Mesendoderm (in vitro differentiated cells): ENCODE measurements around the gene RTP4.
"Not testable (repeated sequence)": the region's sequence is repeated elsewhere in the genome, so short reads cannot be mapped to it uniquely, and the experiment has no call there.

Experiments
- DNase-seq: peaks from one replicate; pipeline ENCODE4 v3.0.0; 2013
- H2AK5ac ChIP-seq: 2 replicates; pipeline ENCODE4 v1.6.1; 2013; ENCODE audit warnings: low read length, inconsistent platforms
- H2BK120ac ChIP-seq: 2 replicates; pipeline ENCODE4 v1.6.1; 2013; ENCODE audit warnings: low read depth, mild to moderate bottlenecking, low read length, moderate library complexity, mixed read lengths
- H2BK15ac ChIP-seq: replicated peaks from 2 replicates; pipeline ENCODE4 v1.6.1; 2013; ENCODE audit warnings: low read depth, mild to moderate bottlenecking, moderate library complexity
- H2BK5ac ChIP-seq: 2 replicates; pipeline ENCODE4 v1.6.1; 2013; ENCODE audit warnings: low read length, inconsistent platforms
- H3K18ac ChIP-seq: 2 replicates; pipeline ENCODE4 v1.6.1; 2013; ENCODE audit warnings: mild to moderate bottlenecking, low read length, mixed read lengths
- H3K23ac ChIP-seq: one replicate; pipeline ENCODE4 v1.6.1; 2013; ENCODE audit warnings: low read length
- H3K27ac ChIP-seq: 2 replicates; pipeline ENCODE4 v1.5.1; 2013; ENCODE audit warnings: low read depth, mild to moderate bottlenecking, inconsistent platforms, low read length, moderate library complexity
- H3K27me3 ChIP-seq: 2 replicates; pipeline ENCODE4 v1.6.1; 2013; ENCODE audit warnings: low read length, control low read depth, mild to moderate bottlenecking, inconsistent platforms; ENCODE audit not compliant: insufficient read depth, poor library complexity
- H3K36me3 ChIP-seq: 2 replicates; pipeline ENCODE4 v1.6.1; 2013; ENCODE audit warnings: low read length, inconsistent platforms; ENCODE audit not compliant: control insufficient read depth, insufficient read depth
- H3K4ac ChIP-seq: one replicate; pipeline ENCODE4 v1.6.1; 2013; ENCODE audit warnings: low read depth, mild to moderate bottlenecking, low read length, moderate library complexity
- H3K4me1 ChIP-seq: 2 replicates; pipeline ENCODE4 v1.6.1; 2013; ENCODE audit warnings: low read depth, low read length, inconsistent platforms; ENCODE audit not compliant: control insufficient read depth
- H3K4me2 ChIP-seq: 2 replicates; pipeline ENCODE4 v1.6.1; 2013; ENCODE audit warnings: low read length
- H3K4me3 ChIP-seq: 2 replicates; pipeline ENCODE4 v1.5.1; 2013; ENCODE audit warnings: mild to moderate bottlenecking, low read length
- H3K56ac ChIP-seq: one replicate; pipeline ENCODE4 v1.6.1; 2013; ENCODE audit warnings: low read length
- H3K79me1 ChIP-seq: 2 replicates; pipeline ENCODE4 v1.6.1; 2013; ENCODE audit warnings: low read length, inconsistent platforms
- H3K79me2 ChIP-seq: 2 replicates; pipeline ENCODE4 v1.6.1; 2013; ENCODE audit warnings: mild to moderate bottlenecking, low read length; ENCODE audit not compliant: control insufficient read depth, insufficient read depth
- H3K9ac ChIP-seq: 2 replicates; pipeline ENCODE4 v1.6.1; 2013; ENCODE audit warnings: low read length, inconsistent platforms
- H4K5ac ChIP-seq: one replicate; pipeline ENCODE4 v1.6.1; 2013; ENCODE audit warnings: low read length
- H4K8ac ChIP-seq: one replicate; pipeline ENCODE4 v1.6.1; 2013; ENCODE audit warnings: low read depth, mild to moderate bottlenecking, control low read depth, low read length, moderate library complexity
- WGBS: extraction: QIAGEN DNeasy Blood & Tissue Kit; methylation state at CpG from one replicate; pipeline ENCODE4 v1.1.7; 2013; ENCODE audit warnings: low lambda C conversion rate, missing lambda C conversion rate; ENCODE audit not compliant: insufficient coverage; ENCODE audit errors: extremely low coverage; 5-methylcytosine and 5-hydroxymethylcytosine counted together

The RTP4 gene

GRCh38 chr3:187411991-187412781 is 44.0 kb downstream of the RTP4 start:
- not testable (repeated sequence) for H3K9ac ChIP-seq, H3K4me1 ChIP-seq, H4K8ac ChIP-seq, H3K79me1 ChIP-seq, H3K23ac ChIP-seq, H3K4me2 ChIP-seq, H3K18ac ChIP-seq, H2BK15ac ChIP-seq, H4K5ac ChIP-seq, H3K4me3 ChIP-seq, DNase-seq, H3K79me2 ChIP-seq, H3K56ac ChIP-seq, H2BK5ac ChIP-seq, H3K4ac ChIP-seq, H2AK5ac ChIP-seq, H3K27me3 ChIP-seq, H3K27ac ChIP-seq, H3K36me3 ChIP-seq, H2BK120ac ChIP-seq
- no CpG with 5 or more reads among the region's 35 CpGs for WGBS
